Upper lobe of left lung (tissue), 4 donors: ENCODE data around the gene IL36B.

Source experiments
- EP300 ChIP-seq, 4 donors: sonication (generic); formaldehyde crosslinking; IDR thresholded peaks; one replicate each; pipeline ENCODE4 v1.5.1; 2017; ENCODE audit warnings: antibody characterized with exemption in 4 of 4, control low read depth in 2 of 4
- POLR2A ChIP-seq, 4 donors: fragments of 450-650 bp; IDR thresholded peaks; one replicate each; pipeline ENCODE4 v1.5.1; 2016 to 2017; ENCODE audit warnings: antibody characterized with exemption in 4 of 4, mild to moderate bottlenecking in 2 of 4
- POLR2AphosphoS5 ChIP-seq, 2 donors: sonication (generic); formaldehyde crosslinking; IDR thresholded peaks; one replicate each; pipeline ENCODE4 v1.5.1; 2017; ENCODE audit warnings: antibody characterized with exemption in 2 of 2
- TF ChIP-seq, protein P1 (sequence below), 6 experiments: fragments of 450-650 bp in 4 of 6; fragments of 200-600 bp in 2 of 6; sonication (generic) in 2 of 6; IDR thresholded peaks; one replicate each; pipeline ENCODE4 v1.5.1; 2016 to 2019; ENCODE audit warnings: antibody characterized with exemption in 6 of 6

DNA sequence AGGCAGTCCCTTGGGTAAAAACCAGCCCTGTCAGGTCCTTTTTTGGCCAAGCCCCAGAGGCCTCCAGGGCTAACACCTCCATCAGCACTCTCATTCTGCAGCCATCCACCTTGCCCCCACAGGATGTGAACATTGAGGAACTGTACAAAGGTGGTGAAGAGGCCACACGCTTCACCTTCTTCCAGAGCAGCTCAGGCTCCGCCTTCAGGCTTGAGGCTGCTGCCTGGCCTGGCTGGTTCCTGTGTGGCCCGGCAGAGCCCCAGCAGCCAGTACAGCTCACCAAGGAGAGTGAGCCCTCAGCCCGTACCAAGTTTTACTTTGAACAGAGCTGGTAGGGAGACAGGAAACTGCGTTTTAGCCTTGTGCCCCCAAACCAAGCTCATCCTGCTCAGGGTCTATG lies 22.4 kb upstream of the IL36B start:
- TF ChIP-seq, protein P1, sequence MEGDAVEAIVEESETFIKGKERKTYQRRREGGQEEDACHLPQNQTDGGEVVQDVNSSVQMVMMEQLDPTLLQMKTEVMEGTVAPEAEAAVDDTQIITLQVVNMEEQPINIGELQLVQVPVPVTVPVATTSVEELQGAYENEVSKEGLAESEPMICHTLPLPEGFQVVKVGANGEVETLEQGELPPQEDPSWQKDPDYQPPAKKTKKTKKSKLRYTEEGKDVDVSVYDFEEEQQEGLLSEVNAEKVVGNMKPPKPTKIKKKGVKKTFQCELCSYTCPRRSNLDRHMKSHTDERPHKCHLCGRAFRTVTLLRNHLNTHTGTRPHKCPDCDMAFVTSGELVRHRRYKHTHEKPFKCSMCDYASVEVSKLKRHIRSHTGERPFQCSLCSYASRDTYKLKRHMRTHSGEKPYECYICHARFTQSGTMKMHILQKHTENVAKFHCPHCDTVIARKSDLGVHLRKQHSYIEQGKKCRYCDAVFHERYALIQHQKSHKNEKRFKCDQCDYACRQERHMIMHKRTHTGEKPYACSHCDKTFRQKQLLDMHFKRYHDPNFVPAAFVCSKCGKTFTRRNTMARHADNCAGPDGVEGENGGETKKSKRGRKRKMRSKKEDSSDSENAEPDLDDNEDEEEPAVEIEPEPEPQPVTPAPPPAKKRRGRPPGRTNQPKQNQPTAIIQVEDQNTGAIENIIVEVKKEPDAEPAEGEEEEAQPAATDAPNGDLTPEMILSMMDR (IDR thresholded peaks at IDR 0.05): no peak
- no peak for TF ChIP-seq POLR2A (IDR thresholded peaks at IDR 0.05)
- TF ChIP-seq EP300 (IDR thresholded peaks at IDR 0.05): no peak
- TF ChIP-seq POLR2AphosphoS5 (IDR thresholded peaks at IDR 0.05): no peak
